Spleen (tissue), 7 donors: ENCODE data around the gene CMTM4.

Experiments
- POLR2A ChIP-seq, 3 donors: fragments of 450-650 bp; IDR thresholded peaks; one replicate each; pipeline ENCODE4 v1.5.1; 2017; ENCODE audit warnings: antibody characterized with exemption in 3 of 3, mild to moderate bottlenecking in 1 of 3
- POLR2AphosphoS5 ChIP-seq, 3 donors: sonication (generic); formaldehyde crosslinking; IDR thresholded peaks; one replicate each; pipeline ENCODE4 v1.5.1; 2017; ENCODE audit warnings: antibody characterized with exemption in 3 of 3
- TF ChIP-seq, protein P1 (sequence below), 11 experiments: fragments of 200-600 bp in 7 of 11; fragments of 450-650 bp in 4 of 11; sonication (generic) in 4 of 11; IDR thresholded peaks in 8 of 11; conservative IDR thresholded peaks in 3 of 11; 1 replicate in 7 of 11; 2 replicates in 4 of 11; pipeline versions ENCODE4 v1.4.0 to v1.8.0; 2016 to 2021; ENCODE audit warnings: antibody characterized with exemption in 11 of 11, inconsistent platforms in 4 of 11, mild to moderate bottlenecking in 1 of 11
- donor health status: DM: no; HTN: no; CAD: no; lungs with moderate emphysema.
- donor health status: DM: no; HTN: no; CAD: no.
- donor health status: DM: no; HTN: no; CAD: no.

- TF ChIP-seq POLR2AphosphoS5 (IDR thresholded peaks at IDR 0.05) (no peak), POLR2A (IDR thresholded peaks at IDR 0.05) (no peak)
- TF ChIP-seq, protein P1, sequence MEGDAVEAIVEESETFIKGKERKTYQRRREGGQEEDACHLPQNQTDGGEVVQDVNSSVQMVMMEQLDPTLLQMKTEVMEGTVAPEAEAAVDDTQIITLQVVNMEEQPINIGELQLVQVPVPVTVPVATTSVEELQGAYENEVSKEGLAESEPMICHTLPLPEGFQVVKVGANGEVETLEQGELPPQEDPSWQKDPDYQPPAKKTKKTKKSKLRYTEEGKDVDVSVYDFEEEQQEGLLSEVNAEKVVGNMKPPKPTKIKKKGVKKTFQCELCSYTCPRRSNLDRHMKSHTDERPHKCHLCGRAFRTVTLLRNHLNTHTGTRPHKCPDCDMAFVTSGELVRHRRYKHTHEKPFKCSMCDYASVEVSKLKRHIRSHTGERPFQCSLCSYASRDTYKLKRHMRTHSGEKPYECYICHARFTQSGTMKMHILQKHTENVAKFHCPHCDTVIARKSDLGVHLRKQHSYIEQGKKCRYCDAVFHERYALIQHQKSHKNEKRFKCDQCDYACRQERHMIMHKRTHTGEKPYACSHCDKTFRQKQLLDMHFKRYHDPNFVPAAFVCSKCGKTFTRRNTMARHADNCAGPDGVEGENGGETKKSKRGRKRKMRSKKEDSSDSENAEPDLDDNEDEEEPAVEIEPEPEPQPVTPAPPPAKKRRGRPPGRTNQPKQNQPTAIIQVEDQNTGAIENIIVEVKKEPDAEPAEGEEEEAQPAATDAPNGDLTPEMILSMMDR (IDR thresholded peaks at IDR 0.05 in 8 of 11, conservative IDR thresholded peaks at IDR 0.05 in 3 of 11), result no peak
Observed at GRCh38 chr16:66576296-66576695, 120.2 kb downstream of the CMTM4 start.
